Karpas-422 (cell line): Measurements from ENCODE around the gene FASTKD1. TPM values are rescaled to one million over a fixed set of nuclear protein-coding genes. Genes with fewer than 3 reads are reported as not detected.

ENCODE experiments used
- DNase-seq: peaks from one replicate; pipeline ENCODE4 v3.0.0-alpha.2; 2015
- H2AFZ ChIP-seq: fragments of 200-600 bp; sonication (generic); 2 replicates; pipeline ENCODE4 v1.6.1; 2014; ENCODE audit warnings: antibody characterized with exemption, low read length, mixed read lengths
- H3K27ac ChIP-seq: fragments of 200-600 bp; sonication (generic); 2 replicates; pipeline ENCODE4 v1.5.1; 2014; ENCODE audit warnings: mild to moderate bottlenecking, low read length, moderate library complexity
- H3K27me3 ChIP-seq: fragments of 200-600 bp; sonication (generic); 2 replicates; pipeline ENCODE4 v1.6.1; 2014; ENCODE audit warnings: low read length, mixed read lengths
- H3K36me3 ChIP-seq: fragments of 200-600 bp; sonication (generic); 2 replicates; pipeline ENCODE4 v1.6.1; 2014; ENCODE audit warnings: low read length, mixed read lengths; ENCODE audit not compliant: insufficient read depth
- H3K4me1 ChIP-seq: fragments of 200-600 bp; sonication (generic); 2 replicates; pipeline ENCODE4 v1.6.1; 2014; ENCODE audit warnings: mild to moderate bottlenecking, low read length, mixed read lengths
- H3K4me2 ChIP-seq: fragments of 200-600 bp; sonication (generic); 2 replicates; pipeline ENCODE4 v1.6.1; 2014; ENCODE audit warnings: low read length, low read depth, mild to moderate bottlenecking; ENCODE audit not compliant: poor library complexity, severe bottlenecking
- H3K4me3 ChIP-seq: fragments of 200-600 bp; sonication (generic); 2 replicates; pipeline ENCODE4 v1.5.1; 2014; ENCODE audit warnings: mild to moderate bottlenecking, antibody characterized with exemption, low read length, mixed read lengths
- H3K79me2 ChIP-seq: fragments of 200-600 bp; sonication (generic); 2 replicates; pipeline ENCODE4 v1.6.1; 2014; ENCODE audit warnings: mild to moderate bottlenecking, low read length, mixed read lengths
- H3K9ac ChIP-seq: fragments of 200-600 bp; sonication (generic); 2 replicates; pipeline ENCODE4 v1.6.0; 2014; ENCODE audit warnings: low read length
- H3K9me2 ChIP-seq: fragments of 200-600 bp; sonication (generic), shearing (Covaris generic); replicated peaks from 2 replicates; pipeline ENCODE4 v1.6.0; 2014; ENCODE audit warnings: mild to moderate bottlenecking, low read length, moderate library complexity; ENCODE audit not compliant: insufficient read depth
- H3K9me3 ChIP-seq: fragments of 300-700, 200-600 bp; sonication (generic); 2 replicates; pipeline ENCODE4 v1.6.1; 2014; ENCODE audit warnings: low read length, mixed read lengths
- H4K20me1 ChIP-seq: fragments of 200-600 bp; sonication (generic); 2 replicates; pipeline ENCODE4 v1.6.1; 2014; ENCODE audit warnings: mild to moderate bottlenecking, antibody characterized with exemption, low read length, low read depth; ENCODE audit not compliant: insufficient read depth
- total RNA-seq: library from RNA; depleted of rRNA; stranded (reverse); fragments of >200 nt; shearing (Covaris generic); gene quantifications from 2 replicates; pipeline ENCODE4 v1.2.3, GENCODE V29; 2014; ENCODE audit warnings: low replicate concordance

FASTKD1 gene
- total RNA-seq, 1 experiment from 2014 or later, result 46.6 TPM

GRCh38 chr2:169512525-169512924 lies 61.1 kb downstream of the FASTKD1 start:
- Histone ChIP-seq H3K79me2 (no peaks in the 10 kb centered on the region), H3K9me3 (no peaks in the 10 kb centered on the region), H3K27me3 (no peaks in the 10 kb centered on the region), H2AFZ (no peak overlapping the region; the same call in 1 of the 2 replicates), H3K9ac (no peak overlapping the region), H3K36me3 (no peaks in the 10 kb centered on the region), H3K4me1 (peaks cover 14% of the 10 kb centered on the region), H3K4me3 (no peak overlapping the region), H4K20me1 (no peaks in the 10 kb centered on the region), H3K4me2 (peak overlapping the region; percentile 25), H3K9me2 (no peaks in the 10 kb centered on the region), H3K27ac (no peak overlapping the region)
- no peak for DNase-seq

GRCh38 chr2:169511818-169512217 lies 61.8 kb downstream of the FASTKD1 start:
- Histone ChIP-seq H3K27ac (no peak overlapping the region), H3K9me3 (no peaks in the 10 kb centered on the region), H3K4me2 (peak overlapping the region; percentile 25), H4K20me1 (no peaks in the 10 kb centered on the region), H3K36me3 (no peaks in the 10 kb centered on the region), H3K79me2 (no peaks in the 10 kb centered on the region), H3K4me3 (no peak overlapping the region), H3K9me2 (no peaks in the 10 kb centered on the region), H2AFZ (no peak overlapping the region), H3K27me3 (no peaks in the 10 kb centered on the region), H3K4me1 (peaks cover 14% of the 10 kb centered on the region), H3K9ac (no peak overlapping the region)
- DNase-seq, result no peak

- no peak overlapping the region for H3K4me2 ChIP-seq
- H3K27ac ChIP-seq, result no peak overlapping the region
- H3K36me3 ChIP-seq, result no peaks in the 10 kb centered on the region
- H3K9ac ChIP-seq, result no peak overlapping the region
- H3K9me3 ChIP-seq, result no peaks in the 10 kb centered on the region
- no peak for DNase-seq
- no peaks in the 10 kb centered on the region for H3K9me2 ChIP-seq
- H3K4me1 ChIP-seq, result peaks cover 14% of the 10 kb centered on the region
- no peak overlapping the region for H3K4me3 ChIP-seq
- no peaks in the 10 kb centered on the region for H3K27me3 ChIP-seq
- H4K20me1 ChIP-seq, result no peaks in the 10 kb centered on the region
- H2AFZ ChIP-seq, result no peak overlapping the region
- no peaks in the 10 kb centered on the region for H3K79me2 ChIP-seq
These were observed 63.2 kb downstream of the FASTKD1 start for GRCh38 chr2:169510496-169510895.

- H3K4me2 ChIP-seq, result no peak overlapping the region
These were observed 63.7 kb downstream of the FASTKD1 start for GRCh38 chr2:169509955-169510354.

GRCh38 chr2:169509298-169509885 lies 64.3 kb downstream of the FASTKD1 start, which contains the start of gene KLHL41:
KLHL41 (plus strand) TSS chr2:169509702; CDS start chr2:169509779, 77 bp downstream.
- Histone ChIP-seq H3K79me2 (no peaks in the 10 kb centered on the region), H2AFZ (no peak within 1 kb of the TSS), H3K9me2 (no peaks in the 10 kb centered on the region), H4K20me1 (no peaks in the 10 kb centered on the region), H3K4me2 (no peak within 1 kb of the TSS), H3K9ac (no peak within 1 kb of the TSS), H3K4me1 (peaks cover 14% of the 10 kb centered on the region), H3K4me3 (no peak within 1 kb of the TSS), H3K9me3 (no peaks in the 10 kb centered on the region), H3K36me3 (no peaks in the 10 kb centered on the region), H3K27ac (no peak within 1 kb of the TSS), H3K27me3 (no peaks in the 10 kb centered on the region)
- DNase-seq, result no peak

More at GRCh38 chr2:169509955-169510354, 63.7 kb downstream of the FASTKD1 start:
- H3K9me2 ChIP-seq, result no peaks in the 10 kb centered on the region
- H4K20me1 ChIP-seq, result no peaks in the 10 kb centered on the region
- H3K36me3 ChIP-seq, result no peaks in the 10 kb centered on the region
- DNase-seq, result no peak
- H3K27me3 ChIP-seq, result no peaks in the 10 kb centered on the region
- no peaks in the 10 kb centered on the region for H3K9me3 ChIP-seq
- H3K4me1 ChIP-seq, result peaks cover 14% of the 10 kb centered on the region
- H3K4me3 ChIP-seq, result no peak overlapping the region
- H3K27ac ChIP-seq, result no peak overlapping the region
- no peak overlapping the region for H3K9ac ChIP-seq
- H2AFZ ChIP-seq, result no peak overlapping the region
- H3K79me2 ChIP-seq, result no peaks in the 10 kb centered on the region

GRCh38 chr2:169507698-169508097 lies 66.0 kb downstream of the FASTKD1 start:
- H4K20me1 ChIP-seq, result no peaks in the 10 kb centered on the region
- DNase-seq, result no peak
- H2AFZ ChIP-seq, result no peak overlapping the region
- no peak overlapping the region for H3K4me3 ChIP-seq
- no peaks in the 10 kb centered on the region for H3K27me3 ChIP-seq
- no peaks in the 10 kb centered on the region for H3K36me3 ChIP-seq
- no peaks in the 10 kb centered on the region for H3K9me3 ChIP-seq
- H3K4me1 ChIP-seq, result peaks cover 12% of the 10 kb centered on the region
- H3K9ac ChIP-seq, result no peak overlapping the region
- H3K27ac ChIP-seq, result no peak overlapping the region
- H3K9me2 ChIP-seq, result no peaks in the 10 kb centered on the region
- no peak overlapping the region for H3K4me2 ChIP-seq
- no peaks in the 10 kb centered on the region for H3K79me2 ChIP-seq

- Histone ChIP-seq H3K36me3 (no peaks in the 10 kb centered on the region), H3K79me2 (no peaks in the 10 kb centered on the region), H3K9me2 (no peaks in the 10 kb centered on the region), H3K27ac (no peak overlapping the region), H3K9ac (no peak overlapping the region), H3K4me1 (no peaks in the 10 kb centered on the region), H3K4me2 (no peak overlapping the region), H4K20me1 (no peaks in the 10 kb centered on the region), H3K27me3 (no peaks in the 10 kb centered on the region), H3K4me3 (no peak overlapping the region), H2AFZ (no peak overlapping the region), H3K9me3 (no peaks in the 10 kb centered on the region)
- no peak for DNase-seq
These were observed 69.0 kb downstream of the FASTKD1 start for GRCh38 chr2:169504651-169505050.

- Histone ChIP-seq H3K9me2 (no peaks in the 10 kb centered on the region), H3K36me3 (peaks cover 5% of the 10 kb centered on the region; the same call in 1 of the 2 replicates), H3K79me2 (no peaks in the 10 kb centered on the region), H3K9me3 (no peaks in the 10 kb centered on the region; the same call in 1 of the 2 replicates), H3K4me1 (no peaks in the 10 kb centered on the region), H4K20me1 (no peaks in the 10 kb centered on the region), H3K4me2 (no peak overlapping the region), H3K9ac (no peak overlapping the region), H3K4me3 (no peak overlapping the region), H3K27ac (no peak overlapping the region), H3K27me3 (no peaks in the 10 kb centered on the region), H2AFZ (no peak overlapping the region)
- DNase-seq, result no peak
These were observed 78.2 kb downstream of the FASTKD1 start for GRCh38 chr2:169495310-169495928.
